ENCODE results near the gene JPH2.

The JPH2 gene

DNA sequence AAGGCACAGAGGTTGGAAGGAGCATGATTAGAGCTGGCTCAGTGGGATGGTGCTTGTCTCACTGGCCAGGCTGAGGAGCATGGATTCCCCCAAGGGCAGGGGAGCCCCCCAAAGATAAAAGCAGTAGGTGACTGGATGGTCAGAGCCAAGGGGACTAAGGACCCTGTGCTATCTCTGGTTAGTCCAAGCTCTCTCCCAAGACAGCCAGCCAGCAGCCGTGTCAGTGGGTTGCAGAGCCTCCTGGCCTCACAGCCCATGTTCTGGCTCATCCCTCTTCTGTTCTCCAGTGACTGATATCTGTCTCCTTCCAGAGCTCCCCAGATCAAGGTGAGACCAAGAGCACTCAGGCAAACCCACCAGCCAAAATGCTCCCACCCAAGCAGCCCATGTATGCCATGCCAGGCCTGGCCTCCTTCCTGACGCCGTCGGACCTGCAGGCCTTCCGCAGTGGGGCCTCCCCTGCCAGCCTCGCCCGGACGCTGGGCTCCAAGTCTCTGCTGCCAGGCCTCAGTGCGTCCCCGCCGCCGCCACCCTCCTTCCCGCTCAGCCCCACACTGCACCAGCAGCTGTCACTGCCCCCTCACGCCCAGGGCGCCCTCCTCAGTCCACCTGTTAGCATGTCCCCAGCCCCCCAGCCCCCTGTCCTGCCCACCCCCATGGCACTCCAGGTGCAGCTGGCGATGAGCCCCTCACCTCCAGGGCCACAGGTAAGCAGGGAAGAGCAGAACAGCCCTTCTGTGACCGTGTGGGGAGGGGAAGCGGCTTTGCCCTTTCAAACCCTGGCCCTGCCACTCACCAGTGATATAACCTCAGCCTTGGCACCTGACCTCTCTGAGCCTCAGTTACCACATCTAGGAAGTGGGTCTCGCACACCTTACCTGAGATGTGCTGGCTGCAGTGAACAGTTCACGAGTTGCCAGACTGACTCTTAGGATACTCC, 121.3 kb downstream of the JPH2 start:
- DNase-seq (ENCODE audit: low read depth), result no peak
- H3K4me3 ChIP-seq (ENCODE audit: low read depth, low read length), result no peak overlapping the region
- TF ChIP-seq, protein P1, sequence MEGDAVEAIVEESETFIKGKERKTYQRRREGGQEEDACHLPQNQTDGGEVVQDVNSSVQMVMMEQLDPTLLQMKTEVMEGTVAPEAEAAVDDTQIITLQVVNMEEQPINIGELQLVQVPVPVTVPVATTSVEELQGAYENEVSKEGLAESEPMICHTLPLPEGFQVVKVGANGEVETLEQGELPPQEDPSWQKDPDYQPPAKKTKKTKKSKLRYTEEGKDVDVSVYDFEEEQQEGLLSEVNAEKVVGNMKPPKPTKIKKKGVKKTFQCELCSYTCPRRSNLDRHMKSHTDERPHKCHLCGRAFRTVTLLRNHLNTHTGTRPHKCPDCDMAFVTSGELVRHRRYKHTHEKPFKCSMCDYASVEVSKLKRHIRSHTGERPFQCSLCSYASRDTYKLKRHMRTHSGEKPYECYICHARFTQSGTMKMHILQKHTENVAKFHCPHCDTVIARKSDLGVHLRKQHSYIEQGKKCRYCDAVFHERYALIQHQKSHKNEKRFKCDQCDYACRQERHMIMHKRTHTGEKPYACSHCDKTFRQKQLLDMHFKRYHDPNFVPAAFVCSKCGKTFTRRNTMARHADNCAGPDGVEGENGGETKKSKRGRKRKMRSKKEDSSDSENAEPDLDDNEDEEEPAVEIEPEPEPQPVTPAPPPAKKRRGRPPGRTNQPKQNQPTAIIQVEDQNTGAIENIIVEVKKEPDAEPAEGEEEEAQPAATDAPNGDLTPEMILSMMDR (IDR thresholded peaks at IDR 0.05; ENCODE audit: insufficient read depth, low read depth, low read length, missing control alignments), result no peak

DNA sequence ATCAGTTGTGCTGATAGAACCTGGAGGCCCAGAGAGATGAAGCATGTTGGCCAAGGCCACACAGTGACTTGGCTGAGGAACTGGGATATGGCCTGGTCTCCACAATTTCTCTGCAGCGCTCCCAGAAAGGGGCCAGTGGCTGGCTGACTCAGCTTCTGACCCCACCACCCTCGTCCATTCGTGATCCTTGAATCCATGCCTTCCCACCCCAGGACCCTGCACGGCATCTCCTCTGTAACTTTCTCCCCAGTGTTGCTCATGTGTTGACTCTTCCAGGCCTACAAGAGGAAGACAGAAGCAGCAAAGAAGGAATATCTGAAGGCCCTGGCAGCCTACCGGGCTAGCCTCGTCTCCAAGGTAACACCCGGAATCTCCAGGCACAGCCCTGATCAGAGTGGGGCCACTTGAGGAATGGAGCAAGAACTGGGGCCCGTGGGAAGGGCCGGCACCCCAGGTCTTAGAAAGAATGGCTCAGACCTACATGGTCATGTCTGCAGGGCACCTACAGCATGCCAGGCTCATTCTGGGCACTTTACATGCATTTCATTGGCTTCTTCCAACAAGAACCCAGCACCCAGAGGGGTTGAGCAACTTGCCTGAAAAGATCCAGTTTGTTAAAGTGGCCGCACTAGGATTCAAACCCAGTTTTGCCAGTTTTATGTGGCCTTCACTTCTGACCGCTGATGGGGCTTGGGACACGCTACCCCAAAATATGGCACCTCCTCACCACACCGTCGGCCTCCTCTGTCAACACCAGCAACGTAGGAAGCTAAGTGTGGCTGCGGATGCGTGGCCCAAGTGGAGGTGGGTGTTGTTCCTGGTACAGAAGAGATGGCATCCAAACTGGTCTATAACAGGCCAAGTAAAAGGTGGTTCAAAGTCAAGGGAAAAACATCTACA, 122.2 kb downstream of the JPH2 start:
- TF ChIP-seq, protein P1 (IDR thresholded peaks at IDR 0.05; ENCODE audit: insufficient read depth, low read depth, low read length, missing control alignments), result no peak
- no peak for DNase-seq (ENCODE audit: low read depth)
- no peak overlapping the region for H3K4me3 ChIP-seq (ENCODE audit: low read depth, low read length)
